Hypothalamus (tissue), 51 donors: ENCODE measurements around the gene CYFIP2.

Source experiments
- DNase-seq, 51 donors: peaks; one replicate each; lab custom pipeline; 2025; lab: John Stamatoyannopoulos, UW

CYFIP2 gene

DNA sequence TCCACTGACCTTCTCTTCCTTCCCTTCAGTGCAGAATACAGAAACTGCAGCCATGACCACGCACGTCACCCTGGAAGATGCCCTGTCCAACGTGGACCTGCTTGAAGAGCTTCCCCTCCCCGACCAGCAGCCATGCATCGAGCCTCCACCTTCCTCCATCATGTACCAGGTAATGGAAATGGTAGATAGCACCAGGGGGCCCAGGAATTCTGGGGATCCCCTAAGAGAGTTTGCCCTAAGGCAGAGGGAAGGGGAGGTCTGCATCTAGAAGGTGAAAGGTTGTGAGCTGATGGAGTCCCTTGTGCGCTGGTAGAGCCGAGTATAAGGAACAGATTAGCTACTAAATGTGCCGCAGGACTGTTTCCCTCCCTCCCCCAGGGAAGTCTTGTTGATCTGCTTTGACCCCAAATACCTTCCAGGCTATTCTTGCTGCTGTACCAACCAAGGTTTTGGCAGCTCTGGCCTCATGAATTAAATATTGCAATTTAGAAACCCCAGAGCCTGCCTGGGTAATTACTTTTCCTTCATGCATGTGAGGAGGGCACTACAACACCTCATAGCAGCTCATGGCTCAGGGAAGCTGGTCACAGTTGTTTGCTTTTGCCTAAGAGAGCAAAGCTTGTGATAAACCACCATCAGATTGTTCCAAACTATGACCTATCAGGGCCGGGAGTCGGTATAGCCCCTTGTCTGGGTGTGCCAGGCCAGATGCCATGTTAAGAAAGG is 19.6 kb downstream of the CYFIP2 start:
- no peak for DNase-seq

DNA sequence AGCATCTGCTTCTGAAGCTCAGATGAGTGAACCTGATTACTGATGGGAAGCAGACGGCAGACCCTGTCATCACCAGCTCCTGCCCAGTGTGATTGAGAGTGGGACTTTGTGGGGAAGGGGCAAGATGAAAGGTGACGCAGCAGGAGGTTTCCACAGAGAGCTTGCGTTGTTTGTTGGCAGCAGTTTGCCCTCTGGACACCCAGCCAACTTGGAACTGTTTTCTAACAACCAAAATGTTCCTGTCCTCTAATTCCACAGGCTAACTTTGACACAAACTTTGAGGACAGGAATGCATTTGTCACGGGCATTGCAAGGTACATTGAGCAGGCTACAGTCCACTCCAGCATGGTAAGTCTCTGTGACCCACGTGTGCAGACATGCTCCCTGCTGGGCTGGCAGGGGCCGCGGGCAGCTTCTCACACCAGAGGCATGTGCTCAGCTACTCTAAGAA is 20.9 kb downstream of the CYFIP2 start:
- DNase-seq = peak in 6 of 51 donors; percentile 8 to 40 (median 30)

- DNase-seq = no peak
Observed at GRCh38 chr5:157288405-157289163, 22.7 kb downstream of the CYFIP2 start.

GRCh38 chr5:157289164-157289819 is 23.4 kb downstream of the CYFIP2 start:
- no peak for DNase-seq

DNA sequence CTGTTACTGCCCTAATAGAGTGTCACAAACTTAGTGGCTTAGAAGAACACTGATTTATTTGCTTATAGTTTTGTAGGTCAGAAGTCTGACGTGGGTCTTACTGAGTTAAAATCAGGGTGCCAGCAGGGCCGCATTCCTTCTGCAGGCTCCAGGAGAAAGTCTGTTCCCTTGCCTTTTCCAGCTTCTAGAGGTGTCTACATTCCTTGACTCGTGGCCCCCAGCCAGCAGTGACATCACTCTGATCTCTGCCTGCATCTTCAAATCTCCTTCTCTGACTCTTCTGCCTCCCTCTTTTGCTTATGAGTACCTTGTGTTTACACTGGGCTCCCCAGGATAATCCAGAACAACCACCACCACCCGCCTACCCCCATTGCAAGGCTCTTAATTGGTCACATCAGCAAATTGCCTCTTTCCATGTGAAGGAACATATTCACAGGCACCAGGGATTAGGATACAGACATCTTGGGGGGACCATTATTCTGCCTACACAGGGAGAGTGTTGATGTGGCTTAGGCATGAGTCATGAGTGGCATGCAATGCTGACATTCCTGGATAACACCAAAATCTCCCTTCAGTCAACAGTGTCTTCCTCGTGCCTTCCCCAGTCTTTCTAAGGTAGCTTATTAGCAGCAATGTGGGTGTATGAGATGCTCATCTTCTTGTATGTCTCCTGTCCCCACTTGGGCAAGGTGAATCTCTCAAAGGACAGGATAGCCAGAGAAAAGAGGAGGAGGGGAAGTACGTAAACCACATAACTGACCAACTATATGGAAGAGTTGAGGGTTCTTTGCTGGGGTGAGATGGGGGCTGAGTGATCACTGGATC is 24.4 kb downstream of the CYFIP2 start:
- DNase-seq = no peak

- DNase-seq = no peak
Observed at GRCh38 chr5:157290981-157291711, 25.2 kb downstream of the CYFIP2 start.

GRCh38 chr5:157292599-157292998 is 26.7 kb downstream of the CYFIP2 start:
- DNase-seq = no peak

- no peak for DNase-seq
Observed at GRCh38 chr5:157294407-157295091, 28.6 kb downstream of the CYFIP2 start.

GRCh38 chr5:157295247-157295646 is 29.3 kb downstream of the CYFIP2 start:
- DNase-seq = no peak

DNA sequence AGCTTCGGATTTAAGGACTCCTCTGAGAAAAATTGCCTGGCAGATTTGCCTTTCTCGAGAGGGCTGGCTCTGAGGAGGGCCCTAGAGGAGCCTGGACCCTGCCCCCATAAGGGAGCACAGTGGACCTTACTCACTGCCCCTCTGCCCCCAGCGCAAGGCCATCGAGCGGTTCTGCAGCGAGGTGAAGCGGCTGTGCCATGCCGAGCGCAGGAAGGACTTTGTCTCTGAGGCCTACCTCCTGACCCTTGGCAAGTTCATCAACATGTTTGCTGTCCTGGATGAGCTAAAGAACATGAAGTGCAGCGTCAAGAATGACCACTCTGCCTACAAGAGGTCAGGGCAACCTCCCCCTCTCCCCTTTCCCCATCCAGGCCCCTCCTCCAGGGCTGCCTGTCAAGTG is 34.6 kb downstream of the CYFIP2 start:
- DNase-seq = no peak

- DNase-seq = no peak
Observed at GRCh38 chr5:157301066-157301465, 35.1 kb downstream of the CYFIP2 start.

DNA sequence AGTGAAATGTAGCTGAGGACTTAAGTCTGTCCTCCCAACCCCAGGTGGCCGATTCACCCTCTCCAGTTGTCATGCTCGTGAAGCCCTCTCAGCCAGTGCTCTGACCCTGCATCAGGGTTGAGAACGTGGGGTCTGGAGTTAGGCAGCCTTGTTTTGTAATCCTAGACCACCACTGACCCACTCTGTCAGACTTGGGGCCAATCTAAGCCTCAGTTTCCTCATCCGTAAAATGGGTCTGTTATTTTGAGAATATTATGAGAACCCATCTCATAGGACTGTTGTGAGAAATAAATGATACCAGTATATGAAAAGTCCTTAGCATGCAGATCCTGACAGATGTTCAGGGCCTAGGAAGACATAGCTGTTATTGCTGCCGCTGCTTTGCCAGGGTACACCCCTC is 37.1 kb downstream of the CYFIP2 start:
- no peak for DNase-seq

- DNase-seq = no peak
Observed at GRCh38 chr5:157303667-157304327, 37.9 kb downstream of the CYFIP2 start.

GRCh38 chr5:157306081-157306480 is 40.2 kb downstream of the CYFIP2 start:
- no peak for DNase-seq

GRCh38 chr5:157306692-157307471 is 41.0 kb downstream of the CYFIP2 start:
- no peak for DNase-seq

DNA sequence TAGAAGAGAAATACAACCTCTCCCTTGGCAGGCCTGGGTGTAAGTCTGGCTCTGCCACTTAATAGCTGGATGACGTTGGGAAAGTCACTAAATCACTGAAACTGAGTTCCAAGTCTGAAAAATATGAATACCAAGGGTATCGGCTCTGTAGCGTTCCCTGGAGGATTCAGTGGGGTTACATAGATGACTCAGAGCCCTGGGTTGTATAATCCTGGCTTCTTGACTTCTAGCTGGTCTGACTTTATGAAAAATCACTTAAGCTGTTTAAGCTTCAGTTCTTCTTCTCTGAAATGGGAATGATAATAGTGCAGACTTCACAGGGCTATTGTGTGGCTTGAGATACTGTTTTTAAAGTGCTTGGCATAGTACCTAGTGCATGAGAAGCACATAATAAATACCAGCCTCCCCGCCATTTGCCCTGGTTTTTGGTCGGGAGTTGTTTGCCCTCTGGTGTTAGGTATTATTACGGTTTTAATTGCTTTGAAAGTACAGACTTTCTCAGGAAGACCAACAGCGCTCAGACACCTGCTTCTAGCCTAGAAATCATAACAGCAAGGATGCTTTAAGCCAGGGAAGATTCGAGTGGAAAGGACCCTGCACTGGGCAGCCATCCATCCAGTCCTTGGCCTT is 43.0 kb downstream of the CYFIP2 start:
- no peak for DNase-seq

DNA sequence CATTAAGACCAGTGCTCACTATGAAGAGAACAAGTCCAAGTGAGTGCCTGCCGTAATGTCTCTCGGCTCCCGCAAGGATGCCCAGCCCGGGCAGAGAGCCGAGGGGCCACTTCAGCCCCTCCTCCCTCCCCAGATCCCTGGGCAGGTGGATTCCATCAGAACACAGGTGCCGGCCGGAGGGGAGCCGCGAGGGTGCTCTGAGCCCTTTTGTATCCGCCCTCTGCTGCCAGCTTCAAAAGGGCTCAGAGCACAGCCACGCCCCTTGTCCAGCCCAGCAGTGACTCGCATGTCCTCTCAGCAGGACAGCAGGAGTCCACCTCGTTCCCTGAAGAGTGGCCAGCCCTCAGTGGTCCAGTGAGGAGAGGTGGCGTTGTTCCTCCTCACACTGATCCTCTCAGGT is 43.9 kb downstream of the CYFIP2 start:
- DNase-seq = no peak

DNA sequence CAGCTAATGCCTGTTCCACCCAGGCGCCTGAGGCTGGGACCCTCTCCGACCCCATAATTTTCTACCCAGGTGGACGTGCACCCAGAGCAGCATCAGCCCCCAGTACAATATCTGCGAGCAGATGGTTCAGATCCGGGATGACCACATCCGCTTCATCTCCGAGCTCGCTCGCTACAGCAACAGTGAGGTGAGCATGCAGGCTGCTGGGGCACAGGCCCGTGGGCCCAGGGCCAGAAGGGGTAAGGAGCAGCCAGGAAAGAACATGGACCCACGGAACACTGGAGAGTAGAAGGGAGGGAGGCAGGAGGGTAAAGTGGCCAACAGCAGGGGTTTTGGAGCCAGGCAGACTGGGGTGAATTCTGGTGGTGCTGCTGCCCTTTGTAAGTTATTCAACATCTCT is 45.7 kb downstream of the CYFIP2 start:
- no peak for DNase-seq
